Measurements from ENCODE around the gene TMEM201.

The TMEM201 gene

GRCh38 chr1:9649769-9650168 lies 61.1 kb downstream of the TMEM201 start:
- Histone ChIP-seq H3K4me1 (ENCODE audit: control insufficient read depth, low read length) (peaks cover 32% of the 10 kb centered on the region), H3K36me3 (ENCODE audit: control insufficient read depth, low read length) (no peaks in the 10 kb centered on the region), H3K9me2 (replicated peaks; ENCODE audit: control insufficient read depth, low read length) (no peaks in the 10 kb centered on the region), H4K20me1 (ENCODE audit: control insufficient read depth, insufficient read depth, low read depth, low read length) (no peaks in the 10 kb centered on the region), H3K4me2 (ENCODE audit: low read length) (no peak overlapping the region), H3K9me3 (ENCODE audit: control insufficient read depth, insufficient read depth, low read length) (no peaks in the 10 kb centered on the region), H3K4me3 (ENCODE audit: low read length) (no peak overlapping the region), H3K79me2 (ENCODE audit: control insufficient read depth, low read length) (peaks cover 15% of the 10 kb centered on the region), H3F3A (ENCODE audit: control insufficient read depth, insufficient read depth) (peaks cover 20% of the 10 kb centered on the region), H3K27ac (ENCODE audit: low read depth, low read length) (no peak overlapping the region), H3K27me3 (ENCODE audit: control insufficient read depth, low read length) (no peaks in the 10 kb centered on the region)
- TF ChIP-seq EZH2phosphoT487 (IDR thresholded peaks at IDR 0.05; ENCODE audit: borderline replicate concordance, low read length) = no peak
- no peak for TF ChIP-seq CTCF (IDR thresholded peaks at IDR 0.05; ENCODE audit: low read depth, low read length, poor library complexity, severe bottlenecking)

GRCh38 chr1:9651220-9651564 lies 62.5 kb downstream of the TMEM201 start:
- H3K4me1 ChIP-seq (ENCODE audit: control insufficient read depth, low read length) = peaks cover 46% of the 10 kb centered on the region
- H3F3A ChIP-seq (ENCODE audit: control insufficient read depth, insufficient read depth) = peaks cover 22% of the 10 kb centered on the region
- H3K4me2 ChIP-seq (ENCODE audit: low read length) = peak overlapping the region; percentile 85
- no peaks in the 10 kb centered on the region for H4K20me1 ChIP-seq (ENCODE audit: control insufficient read depth, insufficient read depth, low read depth, low read length)
- H3K36me3 ChIP-seq (ENCODE audit: control insufficient read depth, low read length) = no peaks in the 10 kb centered on the region
- H3K9me3 ChIP-seq (ENCODE audit: control insufficient read depth, insufficient read depth, low read length) = no peaks in the 10 kb centered on the region
- H3K79me2 ChIP-seq (ENCODE audit: control insufficient read depth, low read length) = peaks cover 28% of the 10 kb centered on the region
- TF ChIP-seq EZH2phosphoT487 (IDR thresholded peaks at IDR 0.05; ENCODE audit: borderline replicate concordance, low read length) (no peak), CTCF (IDR thresholded peaks at IDR 0.05; ENCODE audit: low read depth, low read length, poor library complexity, severe bottlenecking) (no peak)
- peak overlapping the region; percentile 90 for H3K27ac ChIP-seq (ENCODE audit: low read depth, low read length)
- H3K9me2 ChIP-seq (replicated peaks; ENCODE audit: control insufficient read depth, low read length) = no peaks in the 10 kb centered on the region
- peak overlapping the region; percentile 86 for H3K4me3 ChIP-seq (ENCODE audit: low read length)
- H3K27me3 ChIP-seq (ENCODE audit: control insufficient read depth, low read length) = no peaks in the 10 kb centered on the region

GRCh38 chr1:9651565-9652378 lies 63.1 kb downstream of the TMEM201 start, which contains the start of gene PIK3CD:
TSS of gene PIK3CD (plus strand) at chr1:9651731. CDS start at chr1:9710456, 58,725 bp downstream.
- peak within 1 kb of the TSS; percentile 90 for H3K27ac ChIP-seq (ENCODE audit: low read depth, low read length)
- no peaks in the 10 kb centered on the region for H3K36me3 ChIP-seq (ENCODE audit: control insufficient read depth, low read length)
- H3K4me2 ChIP-seq (ENCODE audit: low read length) = peak within 1 kb of the TSS; percentile 85
- H3K4me1 ChIP-seq (ENCODE audit: control insufficient read depth, low read length) = peaks cover 49% of the 10 kb centered on the region
- peak within 1 kb of the TSS; percentile 86 for H3K4me3 ChIP-seq (ENCODE audit: low read length)
- H3F3A ChIP-seq (ENCODE audit: control insufficient read depth, insufficient read depth) = peaks cover 22% of the 10 kb centered on the region
- peaks cover 32% of the 10 kb centered on the region for H3K79me2 ChIP-seq (ENCODE audit: control insufficient read depth, low read length)
- no peaks in the 10 kb centered on the region for H4K20me1 ChIP-seq (ENCODE audit: control insufficient read depth, insufficient read depth, low read depth, low read length)
- no peak for TF ChIP-seq CTCF (IDR thresholded peaks at IDR 0.05; ENCODE audit: low read depth, low read length, poor library complexity, severe bottlenecking)
- no peak for TF ChIP-seq EZH2phosphoT487 (IDR thresholded peaks at IDR 0.05; ENCODE audit: borderline replicate concordance, low read length)
- no peaks in the 10 kb centered on the region for H3K9me3 ChIP-seq (ENCODE audit: control insufficient read depth, insufficient read depth, low read length)
- H3K9me2 ChIP-seq (replicated peaks; ENCODE audit: control insufficient read depth, low read length) = no peaks in the 10 kb centered on the region
- no peaks in the 10 kb centered on the region for H3K27me3 ChIP-seq (ENCODE audit: control insufficient read depth, low read length)

Data from DOHH2 (cell line).